Erythroblast (primary cell): ENCODE measurements around the gene USP8.

Source experiments
- DNase-seq, 2 experiments: peaks; one replicate each; lab custom pipeline; 2025; lab: John Stamatoyannopoulos, UW
- GATA1 ChIP-seq: IDR thresholded peaks from 2 replicates; pipeline ENCODE4 v1.6.1; 2011; ENCODE audit warnings: low read depth, mild to moderate bottlenecking, control low read depth, low read length, moderate library complexity
- POLR2A ChIP-seq: IDR thresholded peaks from 2 replicates; pipeline ENCODE4 v1.6.1; 2011; ENCODE audit warnings: mild to moderate bottlenecking, low read length

The USP8 gene

GRCh38 chr15:50544368-50544767 lies 120.2 kb downstream of the USP8 start:
- no peak for DNase-seq
- no peak for TF ChIP-seq POLR2A
- no peak for TF ChIP-seq GATA1

DNA sequence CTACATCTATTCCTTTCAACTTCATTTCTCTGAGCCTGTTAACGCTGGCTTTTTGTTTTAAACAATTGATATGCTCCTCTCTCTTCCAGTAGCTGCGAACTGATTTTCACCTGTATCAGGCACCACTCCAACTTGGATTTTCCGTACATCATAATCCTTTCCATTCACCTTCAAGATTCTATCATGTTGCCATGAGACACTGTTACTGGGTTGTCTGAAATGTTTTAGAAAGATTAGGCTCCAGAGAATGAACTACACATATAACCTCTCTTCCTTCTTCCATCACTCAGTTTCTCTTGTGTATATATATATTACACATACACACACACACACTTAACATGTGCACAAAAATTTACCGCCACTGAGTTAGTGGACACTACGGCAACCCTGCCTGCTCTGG lies 122.4 kb downstream of the USP8 start, which contains the start of gene USP50:
Gene USP50 (minus strand): TSS at position 101 of the 400 bp plus-strand sequence. CDS start 141 bp downstream, outside the sequence.
- no peak for DNase-seq
- TF ChIP-seq POLR2A, result no peak
- TF ChIP-seq GATA1, result no peak

- TF ChIP-seq POLR2A (no peak), GATA1 (no peak)
- no peak for DNase-seq
Observed at GRCh38 chr15:50549326-50549725, 125.1 kb downstream of the USP8 start.

DNA sequence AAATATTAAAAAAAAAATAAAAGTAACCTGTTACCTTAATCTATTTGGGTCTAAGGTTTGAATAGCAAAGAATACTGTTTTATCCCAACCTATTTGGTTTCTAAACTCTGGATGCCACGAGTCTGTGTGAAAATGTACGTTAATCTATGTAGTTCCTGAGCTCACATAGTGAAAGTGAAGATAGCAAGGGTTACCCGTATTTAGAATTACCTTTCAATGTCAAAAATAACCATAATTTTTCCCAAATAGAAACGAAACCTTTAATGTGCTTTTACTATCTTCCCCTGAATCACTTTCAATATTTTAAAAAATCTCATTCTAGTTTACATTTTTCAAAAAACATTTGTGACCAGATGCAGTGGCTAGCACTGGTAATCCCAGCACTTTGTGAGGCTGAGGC lies 128.0 kb downstream of the USP8 start:
- TF ChIP-seq GATA1 (no peak), POLR2A (no peak)
- no peak for DNase-seq

DNA sequence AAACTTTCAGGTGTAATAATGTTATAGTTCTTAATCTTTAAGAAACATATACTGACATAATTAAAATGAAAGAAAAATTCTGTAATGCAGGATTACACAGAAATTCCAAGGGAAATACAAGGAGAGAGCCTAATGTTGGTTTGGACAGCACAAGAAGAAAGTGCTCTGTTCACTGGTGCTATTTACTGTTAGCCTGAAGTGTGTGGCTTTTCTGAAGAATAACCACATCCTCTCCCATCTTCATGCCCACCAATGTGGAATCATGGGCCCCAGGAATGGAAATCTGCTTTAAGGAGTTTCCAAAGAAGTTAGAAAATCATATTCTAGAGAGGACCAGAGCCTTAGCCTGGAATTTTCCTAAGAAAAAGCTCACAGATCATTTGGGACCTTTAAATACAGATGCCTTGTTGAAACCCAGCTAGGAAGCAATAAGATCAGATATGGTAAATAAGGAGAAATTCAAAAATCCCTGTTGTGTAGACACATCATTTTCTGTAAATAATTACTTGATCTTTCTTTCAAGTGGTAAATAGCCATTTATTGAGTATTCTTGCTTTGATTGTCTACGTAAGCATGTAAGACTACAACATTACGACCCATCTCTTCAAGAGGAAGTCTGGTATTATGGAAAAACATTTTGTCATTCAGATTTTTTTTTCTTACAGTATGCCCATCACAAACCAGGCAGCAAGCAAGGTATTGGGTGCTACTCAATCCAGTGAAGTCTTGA lies 132.6 kb downstream of the USP8 start:
- DNase-seq, result no peak
- TF ChIP-seq POLR2A (no peak), GATA1 (no peak)

GRCh38 chr15:50558012-50558411 lies 133.8 kb downstream of the USP8 start:
- no peak for DNase-seq
- TF ChIP-seq POLR2A, result no peak
- TF ChIP-seq GATA1, result no peak

DNA sequence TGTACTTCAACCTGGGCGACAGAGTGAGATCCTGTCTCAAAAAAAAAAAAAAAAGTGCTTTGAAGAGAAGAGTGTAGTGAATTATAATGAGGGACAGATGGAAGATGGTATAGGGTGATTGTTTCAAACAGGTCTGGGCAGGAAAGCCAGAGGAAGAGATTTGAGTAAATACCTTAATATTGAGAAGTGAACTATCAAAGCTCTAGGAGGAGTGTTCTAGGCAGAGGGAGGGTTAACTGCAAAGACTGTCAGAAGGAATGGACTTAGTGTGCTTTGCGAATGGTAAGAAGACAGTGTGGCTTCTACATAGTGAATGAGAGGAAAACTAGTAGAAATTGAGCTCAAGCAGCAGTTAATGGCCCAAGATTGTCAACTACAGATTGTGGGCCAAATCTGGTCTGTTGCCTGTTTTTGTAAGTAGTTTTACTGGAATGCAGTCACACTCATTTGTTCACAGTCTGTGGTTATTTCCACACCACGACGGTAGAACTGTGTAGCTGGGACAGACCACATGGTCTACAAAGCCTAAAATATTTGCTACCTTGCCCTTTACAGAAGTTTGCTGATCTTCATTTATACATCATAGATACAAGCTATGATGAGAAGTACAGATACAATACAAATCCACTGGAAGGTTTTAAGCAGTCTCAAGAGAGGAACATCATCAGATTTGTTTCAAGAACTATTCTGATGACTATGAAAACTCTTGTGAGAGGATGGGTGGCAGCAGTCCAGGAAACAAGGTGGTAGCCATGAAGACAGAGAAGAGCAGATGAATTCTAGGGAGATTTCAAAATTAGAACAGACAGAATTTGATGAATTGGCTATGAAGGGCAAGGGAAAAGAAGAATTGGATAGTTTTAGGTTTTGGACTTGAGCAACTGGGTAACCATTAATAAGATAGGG lies 138.8 kb downstream of the USP8 start:
- no peak for DNase-seq
- no peak for TF ChIP-seq GATA1
- TF ChIP-seq POLR2A, result no peak

DNA sequence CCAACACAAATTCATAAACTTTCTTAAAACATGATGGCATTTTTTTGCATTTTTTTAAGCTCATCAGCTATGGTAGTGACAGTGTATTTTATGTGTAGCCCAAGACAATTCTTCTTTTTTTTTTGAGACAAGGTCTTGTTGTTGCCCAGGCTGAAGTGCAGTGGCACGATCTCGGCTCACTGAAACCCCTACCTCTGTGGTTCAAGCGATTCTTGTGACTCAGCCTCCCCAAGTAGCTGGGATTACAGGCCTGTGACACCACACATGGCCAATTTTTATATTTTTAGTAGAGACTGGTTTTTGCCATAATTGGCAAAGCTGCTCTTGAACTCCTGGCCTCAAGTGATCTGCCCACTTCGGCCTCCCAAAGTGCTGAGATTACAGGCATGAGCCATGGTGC lies 139.6 kb downstream of the USP8 start:
- no peak for DNase-seq

More for the DNA sequence above, 139.6 kb downstream of the USP8 start:
- no peak for TF ChIP-seq GATA1
- no peak for TF ChIP-seq POLR2A
